ENCODE results near the gene KRCC1. TPM values are rescaled to one million over a fixed set of nuclear protein-coding genes. Genes with fewer than 3 reads are reported as not detected.
"Not testable (repeated sequence)": the region's sequence is repeated elsewhere in the genome, so short reads cannot be mapped to it uniquely, and the experiment has no call there.

KRCC1 gene
- total and polyA plus RNA-seq, 4 donors: 17.2 to 31.2 (median 21.1) TPM

GRCh38 chr2:87995756-87996155 lies 59.8 kb downstream of the KRCC1 start:
- WGBS, 2 donors: 46 to 64% methylated on average over 1 of the region's 1 CpG
- H3K27ac ChIP-seq (ENCODE audit: low read depth in 1 of 2, low read length in 1 of 2): no peak overlapping the region
- no peak overlapping the region for H3K4me3 ChIP-seq
- no peak for TF ChIP-seq CTCF (IDR thresholded peaks at IDR 0.05; ENCODE audit: control extremely low read depth, extremely low read depth)
- no peaks in the 10 kb centered on the region for H3K4me1 ChIP-seq (ENCODE audit: control insufficient read depth in 5 of 5, insufficient read depth in 5 of 5, low read length in 5 of 5)
- no peaks in the 10 kb centered on the region for H3K36me3 ChIP-seq (ENCODE audit: control insufficient read depth in 4 of 4, insufficient read depth in 4 of 4, low read length in 4 of 4)
- ATAC-seq (ENCODE audit: insufficient read depth, low FRiP score): no peak
- H3K9me3 ChIP-seq (ENCODE audit: control insufficient read depth in 4 of 4, insufficient read depth in 3 of 4, low read length in 3 of 4): no peaks in the 10 kb centered on the region
- no peaks in the 10 kb centered on the region for H3K27me3 ChIP-seq (ENCODE audit: control insufficient read depth in 3 of 3, insufficient read depth in 3 of 3, low read length in 2 of 3)
- H3K9ac ChIP-seq (ENCODE audit: insufficient read depth in 1 of 2, low read length in 2 of 2): no peak overlapping the region
- DNase-seq: no peak

GRCh38 chr2:87994304-87994850 lies 61.2 kb downstream of the KRCC1 start:
- H3K4me3 ChIP-seq; H3K36me3 ChIP-seq (ENCODE audit: control insufficient read depth in 4 of 4, insufficient read depth in 4 of 4, low read length in 4 of 4); H3K9me3 ChIP-seq (ENCODE audit: control insufficient read depth in 4 of 4, insufficient read depth in 3 of 4, low read length in 3 of 4); DNase-seq; ATAC-seq (ENCODE audit: insufficient read depth, low FRiP score); H3K27me3 ChIP-seq (ENCODE audit: control insufficient read depth in 3 of 3, insufficient read depth in 3 of 3, low read length in 2 of 3); H3K4me1 ChIP-seq (ENCODE audit: control insufficient read depth in 5 of 5, insufficient read depth in 5 of 5, low read length in 5 of 5); H3K9ac ChIP-seq (ENCODE audit: insufficient read depth in 1 of 2, low read length in 2 of 2); H3K27ac ChIP-seq (ENCODE audit: low read depth in 1 of 2, low read length in 1 of 2): not testable (repeated sequence)
- WGBS, 2 donors: 62 to 69% methylated on average over 7 of the region's 7 CpGs

- H3K27me3 ChIP-seq (ENCODE audit: control insufficient read depth in 3 of 3, insufficient read depth in 3 of 3, low read length in 2 of 3); ATAC-seq (ENCODE audit: insufficient read depth, low FRiP score); H3K4me3 ChIP-seq; H3K36me3 ChIP-seq (ENCODE audit: control insufficient read depth in 4 of 4, insufficient read depth in 4 of 4, low read length in 4 of 4); H3K4me1 ChIP-seq (ENCODE audit: control insufficient read depth in 5 of 5, insufficient read depth in 5 of 5, low read length in 5 of 5); H3K27ac ChIP-seq (ENCODE audit: low read depth in 1 of 2, low read length in 1 of 2); DNase-seq; H3K9ac ChIP-seq (ENCODE audit: insufficient read depth in 1 of 2, low read length in 2 of 2); H3K9me3 ChIP-seq (ENCODE audit: control insufficient read depth in 4 of 4, insufficient read depth in 3 of 4, low read length in 3 of 4): not testable (repeated sequence)
- 13 to 31% methylated on average over 2 of the region's 3 CpGs for WGBS, 2 donors
These were observed 63.0 kb downstream of the KRCC1 start for GRCh38 chr2:87992569-87992968.

GRCh38 chr2:87987473-87987872 lies 68.1 kb downstream of the KRCC1 start:
- not testable (repeated sequence) for H3K4me3 ChIP-seq; H3K9ac ChIP-seq (ENCODE audit: insufficient read depth in 1 of 2, low read length in 2 of 2); H3K27ac ChIP-seq (ENCODE audit: low read depth in 1 of 2, low read length in 1 of 2); H3K27me3 ChIP-seq (ENCODE audit: control insufficient read depth in 3 of 3, insufficient read depth in 3 of 3, low read length in 2 of 3); H3K4me1 ChIP-seq (ENCODE audit: control insufficient read depth in 5 of 5, insufficient read depth in 5 of 5, low read length in 5 of 5); H3K9me3 ChIP-seq (ENCODE audit: control insufficient read depth in 4 of 4, insufficient read depth in 3 of 4, low read length in 3 of 4); ATAC-seq (ENCODE audit: insufficient read depth, low FRiP score); DNase-seq; H3K36me3 ChIP-seq (ENCODE audit: control insufficient read depth in 4 of 4, insufficient read depth in 4 of 4, low read length in 4 of 4)
- WGBS, 2 donors: no CpG with 5 or more reads among the region's 1 CpG

GRCh38 chr2:87985902-87986301 lies 69.7 kb downstream of the KRCC1 start:
- not testable (repeated sequence) for H3K4me1 ChIP-seq (ENCODE audit: control insufficient read depth in 5 of 5, insufficient read depth in 5 of 5, low read length in 5 of 5); H3K27me3 ChIP-seq (ENCODE audit: control insufficient read depth in 3 of 3, insufficient read depth in 3 of 3, low read length in 2 of 3); ATAC-seq (ENCODE audit: insufficient read depth, low FRiP score); H3K9ac ChIP-seq (ENCODE audit: insufficient read depth in 1 of 2, low read length in 2 of 2); H3K27ac ChIP-seq (ENCODE audit: low read depth in 1 of 2, low read length in 1 of 2); H3K4me3 ChIP-seq; H3K9me3 ChIP-seq (ENCODE audit: control insufficient read depth in 4 of 4, insufficient read depth in 3 of 4, low read length in 3 of 4); H3K36me3 ChIP-seq (ENCODE audit: control insufficient read depth in 4 of 4, insufficient read depth in 4 of 4, low read length in 4 of 4); DNase-seq
- WGBS, 2 donors: 76% methylated on average over 5 of the region's 5 CpGs

GRCh38 chr2:87981182-87981581 lies 74.4 kb downstream of the KRCC1 start:
- not testable (repeated sequence) for ATAC-seq (ENCODE audit: insufficient read depth, low FRiP score); H3K4me1 ChIP-seq (ENCODE audit: control insufficient read depth in 5 of 5, insufficient read depth in 5 of 5, low read length in 5 of 5); DNase-seq; H3K4me3 ChIP-seq; H3K27ac ChIP-seq (ENCODE audit: low read depth in 1 of 2, low read length in 1 of 2); H3K9ac ChIP-seq (ENCODE audit: insufficient read depth in 1 of 2, low read length in 2 of 2); H3K27me3 ChIP-seq (ENCODE audit: control insufficient read depth in 3 of 3, insufficient read depth in 3 of 3, low read length in 2 of 3); H3K9me3 ChIP-seq (ENCODE audit: control insufficient read depth in 4 of 4, insufficient read depth in 3 of 4, low read length in 3 of 4); H3K36me3 ChIP-seq (ENCODE audit: control insufficient read depth in 4 of 4, insufficient read depth in 4 of 4, low read length in 4 of 4)
- WGBS, 2 donors: no CpG with 5 or more reads among the region's 3 CpGs

Data from lung (tissue), 12 donors.